Mesendoderm (in vitro differentiated cells): ENCODE data around the gene ZNF320.
"Not testable (repeated sequence)": the region's sequence is repeated elsewhere in the genome, so short reads cannot be mapped to it uniquely, and the experiment has no call there.

Experiments
- DNase-seq: peaks from one replicate; pipeline ENCODE4 v3.0.0; 2013
- H2AK5ac ChIP-seq: 2 replicates; pipeline ENCODE4 v1.6.1; 2013; ENCODE audit warnings: low read length, inconsistent platforms
- H2BK120ac ChIP-seq: 2 replicates; pipeline ENCODE4 v1.6.1; 2013; ENCODE audit warnings: low read depth, mild to moderate bottlenecking, low read length, moderate library complexity, mixed read lengths
- H2BK15ac ChIP-seq: replicated peaks from 2 replicates; pipeline ENCODE4 v1.6.1; 2013; ENCODE audit warnings: low read depth, mild to moderate bottlenecking, moderate library complexity
- H2BK5ac ChIP-seq: 2 replicates; pipeline ENCODE4 v1.6.1; 2013; ENCODE audit warnings: low read length, inconsistent platforms
- H3K18ac ChIP-seq: 2 replicates; pipeline ENCODE4 v1.6.1; 2013; ENCODE audit warnings: mild to moderate bottlenecking, low read length, mixed read lengths
- H3K23ac ChIP-seq: one replicate; pipeline ENCODE4 v1.6.1; 2013; ENCODE audit warnings: low read length
- H3K27ac ChIP-seq: 2 replicates; pipeline ENCODE4 v1.5.1; 2013; ENCODE audit warnings: low read depth, mild to moderate bottlenecking, inconsistent platforms, low read length, moderate library complexity
- H3K27me3 ChIP-seq: 2 replicates; pipeline ENCODE4 v1.6.1; 2013; ENCODE audit warnings: low read length, control low read depth, mild to moderate bottlenecking, inconsistent platforms; ENCODE audit not compliant: insufficient read depth, poor library complexity
- H3K36me3 ChIP-seq: 2 replicates; pipeline ENCODE4 v1.6.1; 2013; ENCODE audit warnings: low read length, inconsistent platforms; ENCODE audit not compliant: control insufficient read depth, insufficient read depth
- H3K4ac ChIP-seq: one replicate; pipeline ENCODE4 v1.6.1; 2013; ENCODE audit warnings: low read depth, mild to moderate bottlenecking, low read length, moderate library complexity
- H3K4me1 ChIP-seq: 2 replicates; pipeline ENCODE4 v1.6.1; 2013; ENCODE audit warnings: low read depth, low read length, inconsistent platforms; ENCODE audit not compliant: control insufficient read depth
- H3K4me2 ChIP-seq: 2 replicates; pipeline ENCODE4 v1.6.1; 2013; ENCODE audit warnings: low read length
- H3K4me3 ChIP-seq: 2 replicates; pipeline ENCODE4 v1.5.1; 2013; ENCODE audit warnings: mild to moderate bottlenecking, low read length
- H3K56ac ChIP-seq: one replicate; pipeline ENCODE4 v1.6.1; 2013; ENCODE audit warnings: low read length
- H3K79me1 ChIP-seq: 2 replicates; pipeline ENCODE4 v1.6.1; 2013; ENCODE audit warnings: low read length, inconsistent platforms
- H3K79me2 ChIP-seq: 2 replicates; pipeline ENCODE4 v1.6.1; 2013; ENCODE audit warnings: mild to moderate bottlenecking, low read length; ENCODE audit not compliant: control insufficient read depth, insufficient read depth
- H3K9ac ChIP-seq: 2 replicates; pipeline ENCODE4 v1.6.1; 2013; ENCODE audit warnings: low read length, inconsistent platforms
- H4K5ac ChIP-seq: one replicate; pipeline ENCODE4 v1.6.1; 2013; ENCODE audit warnings: low read length
- H4K8ac ChIP-seq: one replicate; pipeline ENCODE4 v1.6.1; 2013; ENCODE audit warnings: low read depth, mild to moderate bottlenecking, control low read depth, low read length, moderate library complexity
- WGBS: extraction: QIAGEN DNeasy Blood & Tissue Kit; methylation state at CpG from one replicate; pipeline ENCODE4 v1.1.7; 2013; ENCODE audit warnings: low lambda C conversion rate, missing lambda C conversion rate; ENCODE audit not compliant: insufficient coverage; ENCODE audit errors: extremely low coverage; 5-methylcytosine and 5-hydroxymethylcytosine counted together

The ZNF320 gene

GRCh38 chr19:52901842-52902241 lies 4.4 kb upstream of the ZNF320 start:
- no peak overlapping the region for H4K5ac ChIP-seq
- H2BK15ac ChIP-seq: no peak overlapping the region
- no peaks in the 10 kb centered on the region for H3K79me1 ChIP-seq
- H3K23ac ChIP-seq: no peak overlapping the region
- no peak overlapping the region for H2BK5ac ChIP-seq
- H3K9ac ChIP-seq: no peak overlapping the region
- H3K4me3 ChIP-seq: no peak overlapping the region
- no peak overlapping the region for H2AK5ac ChIP-seq
- H3K27me3 ChIP-seq: no peaks in the 10 kb centered on the region
- no peak overlapping the region for H3K56ac ChIP-seq
- H2BK120ac ChIP-seq: no peak overlapping the region
- WGBS: no CpG with 5 or more reads among the region's 3 CpGs
- DNase-seq: no peak
- H3K79me2 ChIP-seq: no peaks in the 10 kb centered on the region
- H3K18ac ChIP-seq: no peak overlapping the region
- H3K4ac ChIP-seq: no peak overlapping the region
- no peak overlapping the region for H3K27ac ChIP-seq
- peaks cover 2% of the 10 kb centered on the region for H3K36me3 ChIP-seq
- no peak overlapping the region for H4K8ac ChIP-seq
- peaks cover 2% of the 10 kb centered on the region for H3K4me1 ChIP-seq
- H3K4me2 ChIP-seq: no peak overlapping the region

GRCh38 chr19:52898596-52898995 lies 1.2 kb upstream of the ZNF320 start:
- H4K5ac ChIP-seq, H4K8ac ChIP-seq, H3K36me3 ChIP-seq, H3K4me3 ChIP-seq, H3K18ac ChIP-seq, H3K79me1 ChIP-seq, H3K9ac ChIP-seq, H3K4ac ChIP-seq, H2BK120ac ChIP-seq, H3K4me1 ChIP-seq, H3K27me3 ChIP-seq, H2BK15ac ChIP-seq, H2BK5ac ChIP-seq, DNase-seq, H3K23ac ChIP-seq, H2AK5ac ChIP-seq, H3K4me2 ChIP-seq, H3K27ac ChIP-seq: not testable (repeated sequence)
- WGBS: no CpG with 5 or more reads among the region's 10 CpGs
- peaks cover 24% of the 10 kb centered on the region for H3K79me2 ChIP-seq
- peak overlapping the region; percentile 17 for H3K56ac ChIP-seq

- Histone ChIP-seq H3K9ac (peak overlapping the region; percentile 28), H2BK15ac (no peak overlapping the region), H2BK120ac (no peak overlapping the region), H3K56ac (peak overlapping the region; percentile 65), H3K27me3 (no peaks in the 10 kb centered on the region), H4K8ac (peak overlapping the region; percentile 91), H4K5ac (peak overlapping the region; percentile 3), H2AK5ac (no peak overlapping the region), H3K4me1 (no peaks in the 10 kb centered on the region), H3K18ac (peak overlapping the region; percentile 35), H3K23ac (no peak overlapping the region), H3K27ac (peak overlapping the region; percentile 39), H3K79me1 (peaks cover 6% of the 10 kb centered on the region), H3K4me3 (no peak overlapping the region), H3K4me2 (no peak overlapping the region), H3K4ac (peak overlapping the region; percentile 26), H2BK5ac (no peak overlapping the region), H3K79me2 (peaks cover 28% of the 10 kb centered on the region), H3K36me3 (no peaks in the 10 kb centered on the region)
- WGBS: no CpG with 5 or more reads among the region's 15 CpGs
- DNase-seq: peak; percentile 71
Observed at GRCh38 chr19:52898101-52898500, 666 bp upstream of the ZNF320 start.

DNA sequence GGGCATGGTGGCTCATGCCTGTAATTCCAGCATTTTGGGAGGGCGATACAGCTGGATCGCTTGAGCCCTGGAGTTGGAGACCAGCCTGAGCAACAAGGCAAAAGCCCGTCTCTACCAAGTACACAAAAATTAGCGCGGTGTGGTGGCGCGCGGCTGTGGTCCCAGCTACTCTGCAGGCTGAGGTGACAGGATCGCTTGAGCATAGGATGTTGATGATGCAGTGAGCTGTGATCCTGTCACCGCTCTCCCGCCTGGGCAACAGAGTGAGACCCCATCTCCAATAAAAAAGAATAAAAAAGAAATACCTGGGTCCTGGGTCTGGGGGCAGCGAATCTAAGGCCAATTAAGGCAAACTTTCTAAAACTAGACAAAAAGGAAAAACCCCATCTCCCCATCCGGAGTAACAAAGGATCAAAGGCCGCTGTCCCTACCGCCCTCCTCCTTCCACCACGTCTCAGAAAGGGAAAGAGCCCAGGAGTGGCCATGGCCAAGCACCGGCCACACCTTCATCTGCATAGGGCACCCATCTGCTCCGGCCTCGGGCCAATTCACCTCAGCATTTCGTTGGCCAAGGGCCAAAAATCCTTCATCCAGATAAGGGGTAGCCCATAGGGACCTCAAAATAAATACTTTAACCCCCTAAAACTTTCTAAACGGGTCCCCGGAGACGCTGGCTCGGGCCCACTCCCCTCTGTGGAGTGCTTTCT lies 851 bp downstream of the ZNF320 start:
- H3K79me1 ChIP-seq: peaks cover 6% of the 10 kb centered on the region
- H3K23ac ChIP-seq: no peak overlapping the region
- H4K5ac ChIP-seq: no peak overlapping the region
- H3K27ac ChIP-seq: peak overlapping the region; percentile 94
- H3K9ac ChIP-seq: peak overlapping the region; percentile 97
- no CpG with 5 or more reads among the region's 24 CpGs for WGBS
- H2BK120ac ChIP-seq: no peak overlapping the region
- peak overlapping the region; percentile 74 for H3K4me2 ChIP-seq
- DNase-seq: peak; percentile 52
- H2BK15ac ChIP-seq: no peak overlapping the region
- H3K27me3 ChIP-seq: no peaks in the 10 kb centered on the region
- peak overlapping the region; percentile 92 for H4K8ac ChIP-seq
- H2BK5ac ChIP-seq: no peak overlapping the region
- peak overlapping the region; percentile 28 for H3K18ac ChIP-seq
- H3K4me3 ChIP-seq: peak overlapping the region; percentile 44
- H3K36me3 ChIP-seq: no peaks in the 10 kb centered on the region
- peaks cover 28% of the 10 kb centered on the region for H3K79me2 ChIP-seq
- H3K56ac ChIP-seq: peak overlapping the region; percentile 94
- no peaks in the 10 kb centered on the region for H3K4me1 ChIP-seq
- peak overlapping the region; percentile 17 for H3K4ac ChIP-seq
- peak overlapping the region; percentile 74 for H2AK5ac ChIP-seq

GRCh38 chr19:52891336-52891735 lies 6.1 kb downstream of the ZNF320 start:
- no peak overlapping the region for H2BK120ac ChIP-seq
- H3K9ac ChIP-seq: no peak overlapping the region
- H2BK15ac ChIP-seq: no peak overlapping the region
- no peak overlapping the region for H3K4me3 ChIP-seq
- H3K23ac ChIP-seq: no peak overlapping the region
- H3K4ac ChIP-seq: no peak overlapping the region
- H3K79me1 ChIP-seq: peaks cover 6% of the 10 kb centered on the region
- no peak overlapping the region for H3K18ac ChIP-seq
- H4K5ac ChIP-seq: no peak overlapping the region
- H3K4me2 ChIP-seq: no peak overlapping the region
- peaks cover 24% of the 10 kb centered on the region for H3K79me2 ChIP-seq
- H3K27me3 ChIP-seq: no peaks in the 10 kb centered on the region
- no peak overlapping the region for H4K8ac ChIP-seq
- H3K36me3 ChIP-seq: peaks cover 3% of the 10 kb centered on the region
- H3K56ac ChIP-seq: no peak overlapping the region
- no peak overlapping the region for H3K27ac ChIP-seq
- no peak for DNase-seq
- WGBS: no CpG with 5 or more reads among the region's 4 CpGs
- no peak overlapping the region for H2AK5ac ChIP-seq
- H2BK5ac ChIP-seq: no peak overlapping the region
- no peaks in the 10 kb centered on the region for H3K4me1 ChIP-seq

DNA sequence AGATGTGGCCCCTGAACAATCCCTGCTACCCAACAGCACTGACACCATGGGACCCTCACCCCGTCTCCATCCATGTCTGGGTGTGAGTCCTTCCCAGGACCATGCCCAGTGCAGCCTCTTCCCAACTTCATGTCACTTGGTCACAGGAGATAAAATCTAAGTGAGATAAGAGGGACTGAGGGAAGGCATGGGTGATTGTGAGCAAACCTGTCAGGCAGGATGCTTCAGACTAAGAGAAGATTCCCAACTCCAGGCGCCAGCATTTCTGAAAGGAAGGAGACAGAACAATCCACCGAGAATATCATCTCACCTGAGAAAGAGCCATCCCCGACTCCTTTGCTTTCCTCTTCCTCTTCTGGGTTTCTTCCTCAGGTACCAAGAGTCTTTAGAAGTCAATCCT lies 7.5 kb downstream of the ZNF320 start:
- Histone ChIP-seq H4K5ac (no peak overlapping the region), H3K4me2 (no peak overlapping the region), H3K79me1 (peaks cover 6% of the 10 kb centered on the region), H3K23ac (no peak overlapping the region), H3K18ac (no peak overlapping the region), H3K27ac (no peak overlapping the region), H2BK15ac (no peak overlapping the region), H2BK5ac (no peak overlapping the region), H3K56ac (no peak overlapping the region), H3K79me2 (peaks cover 14% of the 10 kb centered on the region), H3K9ac (no peak overlapping the region), H3K36me3 (peaks cover 5% of the 10 kb centered on the region), H2AK5ac (no peak overlapping the region), H3K4ac (no peak overlapping the region), H3K4me1 (no peaks in the 10 kb centered on the region), H3K27me3 (no peaks in the 10 kb centered on the region), H4K8ac (no peak overlapping the region), H2BK120ac (no peak overlapping the region), H3K4me3 (no peak overlapping the region)
- WGBS: no CpG with 5 or more reads among the region's 4 CpGs
- peak; percentile 60 for DNase-seq
